PC-9 (cell line): ENCODE results near the gene CHMP1B.

ENCODE experiments used
- CTCF ChIP-seq: fragments of 200-600 bp; sonication (generic); conservative IDR thresholded peaks from 2 replicates; pipeline ENCODE4 v1.6.1; 2017; ENCODE audit warnings: mixed run types, antibody characterized with exemption, mild to moderate bottlenecking, moderate library complexity
- EZH2 ChIP-seq: fragments of 200-600 bp; sonication (generic); IDR thresholded peaks from 2 replicates; pipeline ENCODE4 v1.8.0; 2017; ENCODE audit warnings: antibody characterized with exemption, low read depth

GRCh38 chr18:11897781-11898180 is 46.6 kb downstream of the CHMP1B start:
- no peak for TF ChIP-seq CTCF
- TF ChIP-seq EZH2: no peak
